Measurements from ENCODE around the gene SLC15A5.

- TF ChIP-seq GATA2 (IDR thresholded peaks at IDR 0.05; ENCODE audit: low read depth, low read length) (no peak), GATA3 (IDR thresholded peaks at IDR 0.05; ENCODE audit: low read depth, low read length) (no peak)
These were observed 38.8 kb downstream of the SLC15A5 start for GRCh38 chr12:16238661-16239060.

All from SH-SY5Y (cell line).